Smooth muscle cell (in vitro differentiated cells): Measurements from ENCODE around the gene PDLIM4. TPM values are rescaled to one million over a fixed set of nuclear protein-coding genes. Genes with fewer than 3 reads are reported as not detected.

ENCODE experiments used
- DNase-seq: peaks from one replicate; lab custom pipeline; 2025; ENCODE audit not compliant: unreplicated experiment; lab: John Stamatoyannopoulos, UW
- H2AFZ ChIP-seq: fragments of 200-600 bp; sonication (generic); 2 replicates; pipeline ENCODE4 v1.6.0; 2016; ENCODE audit warnings: antibody characterized with exemption, low read depth, mild to moderate bottlenecking
- H3F3A ChIP-seq: fragments of 200-600 bp; sonication (generic); 2 replicates; pipeline ENCODE4 v1.6.0; 2017; ENCODE audit warnings: antibody characterized with exemption, low read depth
- H3K27ac ChIP-seq: fragments of 200-600 bp; sonication (generic); 2 replicates; pipeline ENCODE4 v1.5.1; 2016; ENCODE audit warnings: low read depth, mild to moderate bottlenecking
- H3K27me3 ChIP-seq: fragments of 200-600 bp; sonication (generic); 2 replicates; pipeline ENCODE4 v1.6.1; 2016; ENCODE audit warnings: low read depth, mild to moderate bottlenecking
- H3K36me3 ChIP-seq: fragments of 200-600 bp; sonication (generic); 2 replicates; pipeline ENCODE4 v1.5.1; 2016; ENCODE audit warnings: low read depth
- H3K4me1 ChIP-seq: fragments of 200-600 bp; sonication (generic); 2 replicates; pipeline ENCODE4 v1.5.1; 2016; ENCODE audit warnings: low read depth
- H3K4me2 ChIP-seq: fragments of 200-600 bp; sonication (generic); 2 replicates; pipeline ENCODE4 v1.6.0; 2016; ENCODE audit warnings: mild to moderate bottlenecking
- H3K4me3 ChIP-seq: fragments of 200-600 bp; sonication (generic); 2 replicates; pipeline ENCODE4 v1.5.1; 2016; ENCODE audit warnings: mild to moderate bottlenecking
- H3K79me2 ChIP-seq: fragments of 200-600 bp; sonication (generic); 2 replicates; pipeline ENCODE4 v1.6.0; 2016; ENCODE audit warnings: low read depth, mild to moderate bottlenecking
- H3K9ac ChIP-seq: fragments of 200-600 bp; sonication (generic); 2 replicates; pipeline ENCODE4 v1.6.0; 2016; ENCODE audit warnings: low read depth
- H3K9me3 ChIP-seq: fragments of 200-600 bp; sonication (generic); replicated peaks from 2 replicates; pipeline ENCODE4 v1.5.1; 2016; ENCODE audit warnings: low read depth
- H4K20me1 ChIP-seq: fragments of 200-600 bp; sonication (generic); 2 replicates; pipeline ENCODE4 v1.6.0; 2016; ENCODE audit warnings: low read depth
- WGBS: methylation state at CpG from one replicate; pipeline ENCODE4 v1.1.7; 2016; ENCODE audit warnings: low lambda C conversion rate; 5-methylcytosine and 5-hydroxymethylcytosine counted together
- polyA plus RNA-seq: library from polyadenylated mRNA; unstranded; fragments of >200 nt; fragmentation: Nextera tagmentation; extraction: Ambion mirVana; gene quantifications from 2 replicates; pipeline ENCODE4 v1.2.1, GENCODE V29; 2016
- total RNA-seq: library from RNA; depleted of rRNA; stranded (reverse); fragments of >200 nt; gene quantifications from 2 replicates; pipeline ENCODE4 v1.2.3, GENCODE V29; 2014
- TF ChIP-seq, protein P1 (sequence below): fragments of 200-600 bp; sonication (generic); IDR thresholded peaks from 2 replicates; pipeline ENCODE4 v1.5.1; 2017; ENCODE audit warnings: borderline replicate concordance, mild to moderate bottlenecking, antibody characterized with exemption; ENCODE audit not compliant: insufficient read depth, poor library complexity, severe bottlenecking

The PDLIM4 gene
- total and polyA plus RNA-seq, 2 experiments from 2014 or later = 93.8 to 275 TPM

DNA sequence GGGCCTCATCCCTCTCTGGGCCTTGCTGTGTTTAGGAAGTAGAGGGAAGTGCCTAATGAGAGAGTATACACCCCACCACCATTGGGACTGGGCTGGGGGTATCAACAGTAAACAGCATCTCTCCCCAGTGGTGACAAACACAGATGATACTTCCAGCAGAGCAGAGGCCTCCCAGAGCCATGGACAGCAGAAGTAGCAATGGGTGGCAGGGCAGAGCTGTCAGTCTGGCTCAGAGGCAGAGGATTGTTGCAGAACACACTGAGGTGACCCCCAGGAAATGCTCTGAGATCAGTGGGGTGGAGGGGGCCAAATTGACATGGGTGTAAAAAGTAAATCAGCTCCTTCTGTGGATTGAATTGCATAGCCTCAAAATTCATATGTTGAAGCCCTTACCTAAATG, 17.7 kb upstream of the PDLIM4 start:
- Histone ChIP-seq H3K4me3 (no peak overlapping the region), H3F3A (peaks cover 15% of the 10 kb centered on the region), H3K4me2 (no peak overlapping the region), H3K9me3 (no peaks in the 10 kb centered on the region), H3K4me1 (peaks cover 3% of the 10 kb centered on the region), H3K27me3 (no peaks in the 10 kb centered on the region), H4K20me1 (no peaks in the 10 kb centered on the region), H3K27ac (no peak overlapping the region), H3K79me2 (no peaks in the 10 kb centered on the region), H2AFZ (no peak overlapping the region), H3K36me3 (no peaks in the 10 kb centered on the region), H3K9ac (no peak overlapping the region)
- no peak for DNase-seq
- TF ChIP-seq, protein P1, sequence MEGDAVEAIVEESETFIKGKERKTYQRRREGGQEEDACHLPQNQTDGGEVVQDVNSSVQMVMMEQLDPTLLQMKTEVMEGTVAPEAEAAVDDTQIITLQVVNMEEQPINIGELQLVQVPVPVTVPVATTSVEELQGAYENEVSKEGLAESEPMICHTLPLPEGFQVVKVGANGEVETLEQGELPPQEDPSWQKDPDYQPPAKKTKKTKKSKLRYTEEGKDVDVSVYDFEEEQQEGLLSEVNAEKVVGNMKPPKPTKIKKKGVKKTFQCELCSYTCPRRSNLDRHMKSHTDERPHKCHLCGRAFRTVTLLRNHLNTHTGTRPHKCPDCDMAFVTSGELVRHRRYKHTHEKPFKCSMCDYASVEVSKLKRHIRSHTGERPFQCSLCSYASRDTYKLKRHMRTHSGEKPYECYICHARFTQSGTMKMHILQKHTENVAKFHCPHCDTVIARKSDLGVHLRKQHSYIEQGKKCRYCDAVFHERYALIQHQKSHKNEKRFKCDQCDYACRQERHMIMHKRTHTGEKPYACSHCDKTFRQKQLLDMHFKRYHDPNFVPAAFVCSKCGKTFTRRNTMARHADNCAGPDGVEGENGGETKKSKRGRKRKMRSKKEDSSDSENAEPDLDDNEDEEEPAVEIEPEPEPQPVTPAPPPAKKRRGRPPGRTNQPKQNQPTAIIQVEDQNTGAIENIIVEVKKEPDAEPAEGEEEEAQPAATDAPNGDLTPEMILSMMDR = no peak

DNA sequence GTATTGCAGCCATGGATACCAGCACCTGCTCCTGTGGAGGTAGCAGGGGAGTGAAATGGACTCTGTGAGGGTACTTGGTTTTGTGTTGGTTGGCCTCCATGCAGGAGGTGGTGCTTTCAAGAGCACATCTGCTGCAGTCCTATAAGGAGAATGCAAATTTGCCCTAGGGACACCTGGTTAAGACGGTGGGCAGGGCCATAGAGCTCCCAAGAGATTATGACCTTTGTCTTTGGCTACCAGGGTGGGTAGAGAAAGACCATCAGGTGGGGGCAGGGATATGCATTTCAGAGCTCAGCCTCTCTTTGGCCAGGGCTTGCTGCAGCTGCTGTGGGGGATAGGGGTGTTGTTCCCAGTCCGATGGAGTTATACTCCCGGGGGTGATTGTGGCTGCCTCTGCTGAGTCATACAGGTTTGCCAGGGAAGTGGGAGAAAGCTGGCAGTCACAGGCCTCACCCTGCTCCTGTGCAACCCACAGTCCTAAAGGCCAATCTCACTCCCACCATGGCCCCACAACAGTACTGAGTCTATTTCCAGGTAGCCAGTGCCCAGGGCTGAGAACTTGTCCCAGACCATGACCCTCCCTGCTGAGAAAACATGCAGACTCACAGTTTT, 14.0 kb upstream of the PDLIM4 start:
- no peaks in the 10 kb centered on the region for H3K36me3 ChIP-seq
- H3K9ac ChIP-seq = no peak overlapping the region
- no peak overlapping the region for H2AFZ ChIP-seq
- H3K27ac ChIP-seq = no peak overlapping the region
- H3K4me1 ChIP-seq = no peaks in the 10 kb centered on the region
- no peaks in the 10 kb centered on the region for H3F3A ChIP-seq
- TF ChIP-seq, protein P1 = no peak
- no peaks in the 10 kb centered on the region for H3K9me3 ChIP-seq
- no peaks in the 10 kb centered on the region for H3K79me2 ChIP-seq
- 89% methylated on average over 3 of the region's 3 CpGs for WGBS
- H3K4me3 ChIP-seq = no peak overlapping the region
- H4K20me1 ChIP-seq = no peaks in the 10 kb centered on the region
- H3K27me3 ChIP-seq = no peaks in the 10 kb centered on the region
- H3K4me2 ChIP-seq = no peak overlapping the region
- no peak for DNase-seq

DNA sequence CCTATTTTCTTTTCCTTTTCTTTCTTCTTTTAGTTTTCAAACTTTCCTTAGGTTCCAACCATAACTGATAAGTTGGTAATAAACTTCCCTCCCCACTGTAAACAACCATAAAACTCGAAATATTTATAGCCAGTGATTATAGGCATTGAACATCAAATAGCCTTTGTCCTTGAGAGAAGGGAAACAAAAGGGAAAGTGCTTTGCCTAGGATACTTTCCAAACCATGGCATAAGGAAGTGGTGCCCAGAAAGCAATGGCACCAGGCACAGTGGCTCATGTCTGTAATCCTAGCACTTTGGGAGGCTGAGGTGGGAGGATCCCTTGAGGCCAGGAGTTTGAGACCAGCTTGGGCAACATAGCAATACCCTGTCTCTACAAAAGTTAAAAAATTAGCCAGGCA, 11.9 kb upstream of the PDLIM4 start:
- DNase-seq = no peak
- Histone ChIP-seq H3K79me2 (no peaks in the 10 kb centered on the region), H3K9ac (no peak overlapping the region), H3K27ac (no peak overlapping the region), H3K9me3 (no peaks in the 10 kb centered on the region), H3K4me1 (no peaks in the 10 kb centered on the region), H2AFZ (no peak overlapping the region), H3F3A (no peaks in the 10 kb centered on the region), H3K27me3 (no peaks in the 10 kb centered on the region), H3K36me3 (no peaks in the 10 kb centered on the region), H3K4me2 (no peak overlapping the region), H3K4me3 (no peak overlapping the region), H4K20me1 (no peaks in the 10 kb centered on the region)
- 67% methylated on average over 1 of the region's 1 CpG for WGBS
- TF ChIP-seq, protein P1 = no peak

DNA sequence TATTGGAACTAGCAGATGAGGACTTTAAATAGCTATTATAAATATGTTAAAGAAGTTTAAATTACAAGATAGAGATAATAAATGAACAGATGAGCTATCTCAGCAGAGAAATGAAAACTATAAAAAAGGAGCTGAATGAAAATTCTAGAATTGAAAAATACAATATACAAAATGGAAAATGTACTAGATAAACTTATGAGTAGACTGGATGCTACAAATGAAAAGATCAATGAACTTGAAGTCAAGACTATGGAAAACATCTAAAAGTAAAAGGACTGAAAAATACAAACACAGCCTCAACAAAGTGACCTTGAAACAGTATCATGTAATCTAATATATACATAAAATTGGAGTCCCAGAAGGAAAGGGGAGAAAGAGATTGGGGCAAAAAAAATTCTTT, 10.7 kb upstream of the PDLIM4 start:
- H3K27ac ChIP-seq = no peak overlapping the region
- no peak for DNase-seq
- H3K4me2 ChIP-seq = no peak overlapping the region
- no peak overlapping the region for H3K4me3 ChIP-seq
- no peaks in the 10 kb centered on the region for H3K79me2 ChIP-seq
- no peaks in the 10 kb centered on the region for H3K9me3 ChIP-seq
- H3F3A ChIP-seq = no peaks in the 10 kb centered on the region
- H4K20me1 ChIP-seq = no peaks in the 10 kb centered on the region
- no peaks in the 10 kb centered on the region for H3K27me3 ChIP-seq
- no peak overlapping the region for H2AFZ ChIP-seq
- H3K36me3 ChIP-seq = no peaks in the 10 kb centered on the region
- H3K4me1 ChIP-seq = no peaks in the 10 kb centered on the region
- TF ChIP-seq, protein P1 = no peak
- H3K9ac ChIP-seq = no peak overlapping the region
